HEK293T (cell line): ENCODE data around the gene HLF.

Source experiments
- ARNT ChIP-seq: fragments of 450-650 bp; IDR thresholded peaks from 2 replicates; pipeline ENCODE4 v1.6.1; 2017; ENCODE audit warnings: mild to moderate bottlenecking
- BHLHE40 ChIP-seq: fragments of 450-650 bp; IDR thresholded peaks from 2 replicates; pipeline ENCODE4 v1.6.1; 2016; ENCODE audit warnings: mild to moderate bottlenecking, moderate library complexity, borderline replicate concordance
- FOXK2 ChIP-seq: fragments of 450-650 bp; IDR thresholded peaks from 2 replicates; pipeline ENCODE4 v1.6.1; 2016; ENCODE audit warnings: mild to moderate bottlenecking
- SP1 ChIP-seq: fragments of 450-650 bp; IDR thresholded peaks from 2 replicates; pipeline ENCODE4 v1.6.1; 2017
- SUZ12 ChIP-seq: fragments of 450-650 bp; IDR thresholded peaks from 2 replicates; pipeline ENCODE4 v1.6.1; 2016; ENCODE audit warnings: mild to moderate bottlenecking
- ZNF384 ChIP-seq: fragments of 450-650 bp; IDR thresholded peaks from 2 replicates; pipeline ENCODE4 v1.6.1; 2016

DNA sequence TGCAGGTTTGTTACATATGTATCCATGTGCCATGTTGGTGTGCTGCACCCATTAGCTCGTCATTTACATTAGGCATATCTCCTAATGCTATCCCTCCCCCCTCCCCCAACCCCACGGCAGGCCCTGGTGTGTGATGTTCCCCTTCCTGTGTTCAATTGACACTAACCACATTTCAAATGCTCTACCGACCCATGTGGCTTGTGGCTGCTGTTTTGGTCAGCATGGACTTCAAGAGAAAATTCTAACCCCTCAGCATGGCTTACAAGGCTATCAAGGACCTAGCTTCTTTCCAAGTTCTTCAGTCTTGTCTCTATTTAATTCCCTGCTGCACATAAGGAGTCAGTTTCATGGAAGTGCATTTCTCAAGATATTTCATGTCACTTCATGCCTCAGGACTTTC is 103.9 kb downstream of the HLF start:
- no peak for TF ChIP-seq FOXK2
- TF ChIP-seq ZNF384: no peak
- TF ChIP-seq SP1: no peak
- no peak for TF ChIP-seq ARNT
- TF ChIP-seq SUZ12: no peak
- no peak for TF ChIP-seq BHLHE40
